HEK293T (cell line): ENCODE data around the gene BMP6.

Experiments used
- FOXK2 ChIP-seq: fragments of 450-650 bp; IDR thresholded peaks from 2 replicates; pipeline ENCODE4 v1.6.1; 2016; ENCODE audit warnings: mild to moderate bottlenecking
- L3MBTL2 ChIP-seq: fragments of 450-650 bp; conservative IDR thresholded peaks from 2 replicates; pipeline ENCODE4 v1.6.1; 2016; ENCODE audit warnings: mild to moderate bottlenecking

- TF ChIP-seq L3MBTL2: no peak
- no peak for TF ChIP-seq FOXK2
These were observed 116.0 kb downstream of the BMP6 start for GRCh38 chr6:7841781-7842468.
